Measurements from ENCODE around the gene ELK3. TPM values are rescaled to one million over a fixed set of nuclear protein-coding genes. Genes with fewer than 3 reads are reported as not detected.
A peak's percentile ranks its signal among the peaks of the same experiment; 100 is the strongest.

The ELK3 gene
- total RNA-seq, 4 donors from 2014 or later: 19.8 to 55.4 (median 31.8) TPM

GRCh38 chr12:96226401-96226800 is 32.2 kb downstream of the ELK3 start:
- 89 to 90% methylated on average over 4 of the region's 4 CpGs for WGBS, 2 donors
- Histone ChIP-seq H3K27ac (no peak overlapping the region), H3K4me1 (peaks cover 0 to 4% of the 10 kb centered on the region in 2 donors), H3K4me3 (replicated peaks in 1 of 3) (no peak overlapping the region), H3K9me3 (no peaks in the 10 kb centered on the region), H3K36me3 (peaks cover 0 to 9% of the 10 kb centered on the region in 2 donors), H3K27me3 (no peaks in the 10 kb centered on the region)
- TF ChIP-seq POLR2A (IDR thresholded peaks at IDR 0.05) (no peak), CTCF (IDR thresholded peaks at IDR 0.05) (no peak)
- intact Hi-C loops (cut with DNase I): no loop called here
- no peak for DNase-seq

- no peak overlapping the region for H3K4me3 ChIP-seq (replicated peaks in 1 of 3)
- intact Hi-C loops (cut with DNase I): no loop called here
- H3K27me3 ChIP-seq: no peaks in the 10 kb centered on the region
- no peak for TF ChIP-seq POLR2A (IDR thresholded peaks at IDR 0.05)
- H3K9me3 ChIP-seq: no peaks in the 10 kb centered on the region
- peaks cover 0 to 4% of the 10 kb centered on the region in 2 donors for H3K4me1 ChIP-seq
- peaks cover 0 to 9% of the 10 kb centered on the region in 2 donors for H3K36me3 ChIP-seq
- WGBS, 2 donors: 82 to 83% methylated on average over 17 of the region's 17 CpGs
- DNase-seq: no peak
- H3K27ac ChIP-seq: no peak overlapping the region
Observed at GRCh38 chr12:96226801-96227348, 32.7 kb downstream of the ELK3 start.

- intact Hi-C loops (cut with DNase I): no loop called here
- TF ChIP-seq CTCF (IDR thresholded peaks at IDR 0.05) (no peak), POLR2A (IDR thresholded peaks at IDR 0.05) (no peak)
Observed at GRCh38 chr12:96227365-96228106, 33.4 kb downstream of the ELK3 start.

GRCh38 chr12:96228566-96229248 is 34.5 kb downstream of the ELK3 start:
- TF ChIP-seq POLR2A (IDR thresholded peaks at IDR 0.05) (no peak), CTCF (IDR thresholded peaks at IDR 0.05) (no peak)
- DNase-seq: no peak
- Histone ChIP-seq H3K27me3 (no peaks in the 10 kb centered on the region), H3K9me3 (no peaks in the 10 kb centered on the region), H3K4me1 (peaks cover 0 to 4% of the 10 kb centered on the region in 2 donors), H3K36me3 (peaks cover 0 to 6% of the 10 kb centered on the region in 2 donors), H3K27ac (no peak overlapping the region), H3K4me3 (replicated peaks in 1 of 3) (no peak overlapping the region)
- intact Hi-C loops (cut with DNase I): no loop called here
- WGBS, 2 donors: 82 to 87% methylated on average over 12 of the region's 12 CpGs

More at GRCh38 chr12:96227365-96228106, 33.4 kb downstream of the ELK3 start:
- peaks cover 0 to 4% of the 10 kb centered on the region in 2 donors for H3K4me1 ChIP-seq
- no peak overlapping the region for H3K4me3 ChIP-seq (replicated peaks in 1 of 3)
- 71 to 79% methylated on average over 12 of the region's 12 CpGs for WGBS, 2 donors
- H3K27me3 ChIP-seq: no peaks in the 10 kb centered on the region
- no peaks in the 10 kb centered on the region for H3K9me3 ChIP-seq
- H3K36me3 ChIP-seq: peaks cover 0 to 9% of the 10 kb centered on the region in 2 donors
- no peak for DNase-seq
- H3K27ac ChIP-seq: no peak overlapping the region

- 83 to 89% methylated on average over 13 of the region's 13 CpGs for WGBS, 2 donors
- Histone ChIP-seq H3K27me3 (no peaks in the 10 kb centered on the region), H3K4me1 (peaks cover 0 to 14% of the 10 kb centered on the region in 2 donors), H3K4me3 (replicated peaks in 1 of 3) (no peak overlapping the region), H3K9me3 (no peaks in the 10 kb centered on the region), H3K36me3 (peaks cover 0 to 3% of the 10 kb centered on the region in 2 donors), H3K27ac (peak overlapping the region in 1 of 3 donors; percentile 7)
- intact Hi-C loops (cut with DNase I): no loop called here
- no peak for DNase-seq
- no peak for TF ChIP-seq POLR2A (IDR thresholded peaks at IDR 0.05)
- no peak for TF ChIP-seq CTCF (IDR thresholded peaks at IDR 0.05)
Observed at GRCh38 chr12:96230646-96231045, 36.5 kb downstream of the ELK3 start.

Measured in thyroid gland (tissue), 4 donors.